Right renal pelvis (tissue), 4 donors: Measurements from ENCODE around the gene STARD9. TPM values are rescaled to one million over a fixed set of nuclear protein-coding genes. Genes with fewer than 3 reads are reported as not detected.
"Not testable (repeated sequence)": the region's sequence is repeated elsewhere in the genome, so short reads cannot be mapped to it uniquely, and the experiment has no call there.

Experiments
- DNase-seq, 4 donors: peaks; one replicate each; pipeline ENCODE4 v3.0.0-alpha.2; 2013; ENCODE audit warnings: low read depth in 4 of 4, low spot score in 3 of 4, missing footprints in 1 of 4
- polyA plus RNA-seq, 4 donors: library from polyadenylated mRNA; unstranded; fragments of 120-200 nt; gene quantifications; one replicate each; pipeline ENCODE4 v1.2.1, GENCODE V29; 2013; ENCODE audit not compliant: insufficient read length in 4 of 4

The STARD9 gene
- polyA plus RNA-seq, 4 donors: 8.0 to 10.2 (median 8.4) TPM

- no peak for DNase-seq
Measured at GRCh38 chr15:42584031-42584765, 8.8 kb downstream of the STARD9 start.

GRCh38 chr15:42590619-42591237 is 15.3 kb downstream of the STARD9 start:
- no peak for DNase-seq

GRCh38 chr15:42591238-42591934 is 16.0 kb downstream of the STARD9 start:
- DNase-seq: no peak

- no peak for DNase-seq
Measured at GRCh38 chr15:42592716-42593115, 17.3 kb downstream of the STARD9 start.

GRCh38 chr15:42593143-42593542 is 17.7 kb downstream of the STARD9 start:
- DNase-seq: no peak

- no peak for DNase-seq
Measured at GRCh38 chr15:42594095-42594494, 18.7 kb downstream of the STARD9 start.

GRCh38 chr15:42595626-42596240 is 20.3 kb downstream of the STARD9 start:
- DNase-seq: no peak

- not testable (repeated sequence) for DNase-seq
Measured at GRCh38 chr15:42601316-42601715, 25.9 kb downstream of the STARD9 start.

- DNase-seq: no peak
Measured at GRCh38 chr15:42602501-42602900, 27.1 kb downstream of the STARD9 start.

GRCh38 chr15:42603978-42604377 is 28.6 kb downstream of the STARD9 start:
- DNase-seq: no peak

GRCh38 chr15:42604894-42605744 is 29.7 kb downstream of the STARD9 start:
- no peak for DNase-seq

- no peak for DNase-seq
Measured at GRCh38 chr15:42605796-42606195, 30.4 kb downstream of the STARD9 start.

GRCh38 chr15:42608110-42608531 is 32.7 kb downstream of the STARD9 start:
- no peak for DNase-seq

GRCh38 chr15:42608752-42609488 is 33.5 kb downstream of the STARD9 start:
- no peak for DNase-seq

GRCh38 chr15:42611532-42611931 is 36.1 kb downstream of the STARD9 start:
- no peak for DNase-seq

GRCh38 chr15:42612367-42612912 is 37.0 kb downstream of the STARD9 start:
- DNase-seq: no peak

- DNase-seq: no peak
Measured at GRCh38 chr15:42616107-42616506, 40.7 kb downstream of the STARD9 start.

GRCh38 chr15:42619656-42620371 is 44.4 kb downstream of the STARD9 start:
- DNase-seq: no peak

GRCh38 chr15:42621386-42621785 is 46.0 kb downstream of the STARD9 start:
- DNase-seq: no peak
